CD4-positive, alpha-beta T cell treated with Interleukin-12 subunit alpha and Interleukin-12 subunit beta, for 1 hour (primary cell): ENCODE measurements around the gene STAC.
"Not testable (repeated sequence)": the region's sequence is repeated elsewhere in the genome, so short reads cannot be mapped to it uniquely, and the experiment has no call there.

Source experiments
- DNase-seq: peaks from one replicate; pipeline ENCODE4 v3.0.0-alpha.2; 2020

The STAC gene

DNA sequence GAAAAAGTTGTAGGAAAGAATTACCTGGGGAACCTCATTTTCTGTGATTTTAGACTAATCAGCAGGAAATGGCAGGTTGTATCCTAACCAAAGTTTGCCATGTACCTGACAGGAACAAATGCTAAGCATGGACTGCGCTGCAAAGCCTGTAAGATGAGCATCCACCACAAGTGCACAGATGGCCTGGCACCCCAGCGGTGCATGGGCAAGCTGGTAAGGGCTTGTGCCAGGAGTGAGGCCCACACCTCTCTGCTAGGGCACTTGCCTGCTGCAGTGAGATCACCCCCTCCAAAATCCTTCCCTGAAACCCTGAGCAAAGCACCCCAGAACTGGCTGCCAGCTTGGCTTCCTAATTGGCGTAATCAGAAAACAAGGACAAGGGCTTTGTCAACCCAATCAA is 102.6 kb downstream of the STAC start:
- DNase-seq, result no peak

DNA sequence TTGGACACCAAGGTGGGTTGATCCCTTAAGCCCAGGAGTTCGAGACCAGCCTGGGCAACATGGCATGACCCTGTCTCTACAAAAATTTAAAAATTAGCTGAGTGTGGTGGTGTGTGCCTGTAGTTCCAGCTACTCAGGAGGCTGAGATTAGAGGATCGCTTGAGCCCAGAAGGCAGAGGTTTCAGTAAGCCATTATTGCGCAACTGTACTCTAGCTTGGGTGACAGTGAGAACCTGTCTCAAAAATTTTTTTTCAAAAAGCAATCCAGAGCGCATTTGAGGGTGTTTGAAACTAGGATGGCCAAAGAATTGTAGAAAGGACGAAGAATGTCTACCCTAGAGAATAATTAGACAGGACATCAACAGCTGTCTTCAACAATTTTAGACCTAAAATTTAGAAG is 103.4 kb downstream of the STAC start:
- no peak for DNase-seq

- DNase-seq, result no peak
These were observed 104.1 kb downstream of the STAC start for GRCh38 chr3:36484386-36484785.

GRCh38 chr3:36486009-36486795 is 105.9 kb downstream of the STAC start:
- no peak for DNase-seq

GRCh38 chr3:36487616-36488015 is 107.3 kb downstream of the STAC start:
- no peak for DNase-seq

DNA sequence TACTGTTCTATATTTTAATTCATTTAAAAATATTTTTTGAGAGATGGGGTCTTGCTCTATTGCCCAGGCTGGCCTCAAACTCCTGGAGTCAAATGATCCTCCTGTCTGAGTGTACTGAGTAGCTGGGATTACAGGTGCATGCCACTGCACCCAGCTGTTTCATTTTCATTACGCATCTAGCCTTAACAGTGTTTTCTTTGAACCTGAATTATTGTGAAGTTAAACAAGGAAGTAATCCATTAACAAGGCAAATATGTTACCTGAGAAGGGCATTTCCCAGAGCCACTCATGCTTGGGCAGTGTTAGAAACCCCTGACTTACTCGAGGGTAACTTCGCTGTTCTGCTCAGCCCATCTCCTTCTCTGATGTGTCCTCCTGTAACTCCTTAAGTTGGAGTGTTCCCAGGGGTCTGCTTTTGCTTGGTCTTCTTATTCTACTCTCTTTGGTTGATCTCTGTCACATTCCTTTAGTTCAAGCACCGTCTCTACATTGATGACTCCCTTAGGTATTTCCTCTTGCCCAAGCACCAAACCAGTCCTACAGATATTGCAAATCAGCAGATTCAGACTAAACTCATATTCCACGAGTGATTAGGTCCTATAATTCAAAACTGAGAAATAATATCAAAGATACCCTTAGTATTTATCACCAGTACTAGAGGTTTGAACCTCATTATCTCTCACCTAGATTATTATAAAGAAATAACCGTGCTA is 107.9 kb downstream of the STAC start:
- DNase-seq, result no peak

- DNase-seq, result no peak
These were observed 108.8 kb downstream of the STAC start for GRCh38 chr3:36489101-36489500.

DNA sequence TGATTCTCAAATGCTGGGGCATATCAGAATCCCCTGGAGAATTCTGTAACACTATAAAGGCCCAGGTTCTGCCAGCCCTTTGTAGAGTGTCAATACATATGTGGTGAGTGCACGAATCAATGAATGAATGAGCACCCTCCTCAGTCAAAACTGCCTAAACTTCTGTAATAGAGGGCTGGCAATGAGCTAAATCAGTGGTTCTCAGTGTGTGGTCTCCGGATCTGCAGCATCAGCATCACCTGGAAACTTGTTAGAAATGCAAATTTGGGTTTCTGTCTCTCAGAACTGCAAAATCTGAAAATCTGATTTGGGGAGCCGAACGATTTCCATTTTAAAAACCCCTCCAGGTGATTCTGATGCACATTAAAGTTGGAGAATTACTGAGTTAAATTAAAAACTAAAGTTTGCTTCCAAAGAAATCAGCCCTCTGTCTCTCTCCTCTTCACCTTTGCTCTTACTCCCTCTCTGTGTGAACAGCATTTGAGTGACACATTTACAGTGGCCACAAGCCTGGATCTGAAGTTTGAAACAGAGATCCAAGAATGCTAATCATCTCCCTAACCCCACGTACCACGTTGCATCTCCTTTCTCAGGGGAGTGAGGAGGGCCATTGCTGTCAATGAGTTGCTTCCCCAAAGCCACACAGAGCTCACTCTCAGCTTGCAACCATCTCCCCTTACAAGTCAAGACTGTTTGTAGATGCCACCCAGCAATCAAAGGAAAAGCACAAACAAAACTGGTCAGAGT is 109.5 kb downstream of the STAC start:
- no peak for DNase-seq

DNA sequence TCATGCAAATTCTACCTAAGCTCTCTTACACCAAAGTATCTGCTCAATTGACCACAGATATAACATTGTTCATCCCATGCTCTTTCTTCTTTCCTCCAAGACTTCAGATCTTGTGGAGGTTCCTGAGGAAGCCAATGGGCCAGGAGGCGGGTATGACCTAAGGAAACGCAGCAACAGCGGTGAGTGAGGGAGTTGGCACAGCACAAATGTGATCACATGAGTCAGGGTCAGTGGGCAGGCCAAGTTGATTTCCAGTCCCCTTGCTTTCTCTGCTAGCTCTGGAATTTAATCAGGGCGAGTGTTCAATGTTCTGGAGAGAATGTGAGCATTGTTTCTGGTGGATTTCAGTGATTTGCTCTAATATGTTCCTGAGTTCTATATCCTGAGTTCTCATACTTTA is 112.7 kb downstream of the STAC start:
- no peak for DNase-seq

DNA sequence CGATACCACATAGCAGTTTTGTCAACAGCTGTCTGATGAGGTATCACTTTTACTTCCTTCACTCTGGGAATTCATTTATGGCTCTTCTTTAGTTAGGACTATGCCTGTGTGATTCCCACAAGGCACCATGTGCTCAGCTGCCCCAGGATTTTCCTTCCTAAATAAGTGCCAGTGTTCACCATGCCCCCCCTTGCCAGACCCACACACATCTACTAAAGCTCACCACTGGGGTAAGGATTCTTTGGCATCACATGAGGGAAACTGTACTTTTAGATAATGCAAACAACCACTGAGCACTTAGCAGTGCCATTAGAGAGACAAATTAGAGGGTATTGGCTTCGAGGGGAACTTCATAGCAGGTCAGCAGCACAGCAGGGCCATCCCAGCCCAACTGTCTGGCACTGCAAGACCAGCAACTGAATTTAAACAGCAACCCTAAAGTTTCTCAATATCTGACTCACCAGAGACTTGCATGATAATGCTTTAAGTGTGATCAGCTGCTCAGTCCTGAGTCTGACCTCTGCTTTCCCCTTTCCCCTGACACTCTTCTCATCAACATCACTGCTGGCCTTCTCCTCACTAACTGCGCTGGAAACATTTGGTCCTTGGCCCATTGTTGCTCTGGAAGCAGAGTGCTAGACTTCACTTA is 114.3 kb downstream of the STAC start:
- no peak for DNase-seq

GRCh38 chr3:36496684-36497633 is 116.7 kb downstream of the STAC start:
- no peak for DNase-seq

DNA sequence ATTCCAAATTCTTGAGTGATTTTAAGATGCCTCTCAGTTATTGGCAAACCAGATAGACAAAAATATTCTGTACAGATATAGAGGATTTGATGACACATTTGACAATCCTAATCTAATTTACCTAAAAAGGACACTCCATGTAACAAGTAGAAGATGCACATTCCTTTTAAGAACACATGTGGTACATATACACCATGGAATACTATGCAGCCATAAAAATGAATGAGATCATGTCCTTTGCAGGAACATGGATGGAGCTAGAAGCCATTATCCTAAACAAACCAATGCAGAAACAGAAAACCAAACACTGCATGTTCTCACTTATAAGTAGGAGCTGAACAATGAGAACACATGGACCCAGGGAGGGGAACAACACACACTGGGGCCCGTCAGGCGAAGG is 119.7 kb downstream of the STAC start:
- not testable (repeated sequence) for DNase-seq

DNA sequence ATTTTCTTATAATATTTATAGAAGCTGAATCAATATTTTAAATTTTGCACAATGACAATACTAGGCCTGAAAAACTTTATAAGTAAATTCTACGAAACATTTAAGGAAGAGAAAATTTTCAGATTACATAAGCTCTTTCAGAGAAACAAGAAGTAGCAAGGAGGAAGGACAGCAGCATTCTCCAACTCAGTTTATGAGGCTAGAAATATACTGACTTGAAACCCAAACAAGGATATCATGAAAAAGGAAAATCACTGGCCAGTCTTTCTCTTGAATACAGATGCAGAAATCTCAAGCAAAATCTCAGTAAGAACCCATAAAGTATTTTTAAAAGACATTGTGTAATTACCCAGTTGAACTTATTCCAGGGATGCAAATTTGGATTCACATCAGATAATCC is 121.3 kb downstream of the STAC start:
- DNase-seq, result no peak

DNA sequence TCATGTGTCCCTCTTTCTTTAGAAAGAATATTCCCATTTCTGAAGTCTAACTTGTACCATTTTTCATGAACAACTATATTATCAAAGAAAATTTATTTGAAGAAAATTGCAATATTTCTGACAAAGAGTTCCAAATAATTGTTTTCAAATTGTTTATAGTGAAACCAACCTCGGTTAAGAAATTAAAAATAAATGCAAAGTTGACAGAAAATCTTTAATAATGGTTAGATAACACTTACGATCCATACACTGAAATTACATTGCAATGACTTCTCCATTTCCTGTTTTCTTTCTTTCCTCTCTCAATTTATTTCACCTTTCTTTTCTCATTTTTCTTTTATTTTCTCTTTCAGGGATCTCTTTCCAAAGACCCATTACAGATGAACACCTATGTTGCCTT is 125.1 kb downstream of the STAC start:
- DNase-seq, result no peak

- no peak for DNase-seq
These were observed 131.6 kb downstream of the STAC start for GRCh38 chr3:36511791-36512486.

DNA sequence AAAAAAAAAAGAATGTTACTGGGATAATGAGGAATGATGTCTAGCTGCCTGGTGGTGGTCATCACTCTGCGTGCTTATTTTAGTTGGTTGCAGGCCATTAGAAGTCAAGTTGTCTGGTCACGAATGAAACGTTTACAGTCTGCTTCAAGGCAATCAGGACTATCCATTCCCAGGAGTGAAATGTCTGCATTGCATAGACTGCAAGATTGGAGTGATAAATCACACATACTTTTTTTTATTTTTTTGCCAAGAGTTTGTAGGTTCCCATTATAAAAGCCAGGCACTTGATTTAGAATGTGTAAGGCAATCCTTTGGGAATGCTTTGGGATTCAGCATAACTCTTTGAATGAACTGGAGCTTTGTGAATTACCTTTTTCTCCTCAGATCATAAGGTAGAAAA is 132.3 kb downstream of the STAC start:
- DNase-seq, result no peak

- no peak for DNase-seq
These were observed 133.9 kb downstream of the STAC start for GRCh38 chr3:36514171-36514570.

DNA sequence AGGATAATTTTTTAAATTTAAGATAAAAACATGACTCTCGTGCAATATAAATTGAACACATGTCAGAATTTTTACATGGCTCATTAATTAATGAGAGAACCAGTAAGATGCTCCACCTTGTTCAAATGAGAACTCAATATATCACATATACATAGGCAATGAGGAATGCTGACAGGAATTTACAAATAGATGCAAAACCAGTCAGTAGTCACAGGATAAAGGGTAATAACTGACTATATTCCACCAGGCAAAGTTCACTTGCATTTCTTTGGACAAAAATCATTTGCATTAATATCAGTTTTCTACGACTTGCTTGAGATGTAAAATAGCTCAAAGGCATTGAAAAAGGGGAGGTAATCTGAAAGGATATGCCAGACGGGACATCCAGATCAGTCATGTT is 139.4 kb downstream of the STAC start:
- no peak for DNase-seq

DNA sequence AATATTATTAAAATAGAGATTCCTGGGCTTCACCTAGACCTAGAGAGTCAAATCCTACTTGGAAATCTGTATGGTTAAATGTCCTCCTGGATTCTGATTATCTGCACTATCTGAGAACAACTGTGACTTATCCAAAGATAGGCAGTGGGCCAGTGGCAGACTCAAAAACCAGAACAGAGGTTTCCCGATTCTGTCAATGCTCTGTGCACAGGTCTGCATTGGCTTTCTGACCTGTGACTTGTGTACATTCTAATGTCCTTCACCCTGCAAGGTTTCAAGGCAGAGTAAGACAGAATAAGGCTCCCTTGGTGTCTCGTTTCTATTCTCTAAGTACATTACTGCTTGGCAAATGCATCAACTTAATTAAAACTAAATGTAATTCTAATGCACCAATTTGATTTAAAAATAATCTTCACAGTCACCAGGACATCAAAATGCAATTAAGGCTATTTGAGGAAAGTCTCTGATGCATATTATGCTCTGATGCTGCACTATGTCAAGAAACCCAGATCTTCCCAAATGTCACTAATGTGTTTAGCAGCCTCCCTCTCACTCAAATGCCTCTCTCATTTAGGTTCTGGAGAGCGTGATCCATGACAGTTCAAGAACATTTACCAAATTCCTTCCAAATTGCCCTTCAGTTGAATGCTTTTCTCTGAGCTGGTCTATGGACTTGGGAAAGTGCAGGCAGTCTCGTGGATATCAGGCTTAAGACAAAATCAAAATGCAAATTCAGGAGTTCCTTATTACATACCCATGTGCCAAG is 140.1 kb downstream of the STAC start:
- no peak for DNase-seq

GRCh38 chr3:36521007-36521379 is 140.7 kb downstream of the STAC start:
- DNase-seq, result no peak

- DNase-seq, result no peak
These were observed 144.3 kb downstream of the STAC start for GRCh38 chr3:36524560-36524959.
